Subcutaneous abdominal adipose tissue (tissue), 5 donors: Measurements from ENCODE around the gene BCL11A.

Experiments
- H3K27ac ChIP-seq: one replicate; pipeline ENCODE4 v1.7.0; 2013; ENCODE audit warnings: low read depth, mild to moderate bottlenecking, inconsistent platforms, low read length, moderate library complexity
- H3K27me3 ChIP-seq, 5 donors: one replicate each; pipeline ENCODE4 v1.7.0; 2013; ENCODE audit warnings: low read length in 5 of 5, inconsistent platforms in 1 of 5; ENCODE audit not compliant: control insufficient read depth in 5 of 5, insufficient read depth in 4 of 5
- H3K36me3 ChIP-seq, 5 donors: one replicate each; pipeline ENCODE4 v1.7.0; 2013; ENCODE audit warnings: low read length in 5 of 5; ENCODE audit not compliant: control insufficient read depth in 5 of 5, insufficient read depth in 5 of 5
- H3K4me1 ChIP-seq, 5 donors: one replicate each; pipeline ENCODE4 v1.7.0; 2013; ENCODE audit warnings: low read length in 5 of 5, mild to moderate bottlenecking in 3 of 5, moderate library complexity in 1 of 5; ENCODE audit not compliant: control insufficient read depth in 5 of 5, insufficient read depth in 5 of 5
- H3K4me3 ChIP-seq, 5 donors: one replicate each; pipeline ENCODE4 v1.7.0; 2013; ENCODE audit warnings: low read length in 5 of 5, low read depth in 1 of 5
- H3K9ac ChIP-seq, 5 donors: one replicate each; pipeline ENCODE4 v1.7.0; 2013; ENCODE audit warnings: low read length in 5 of 5, mild to moderate bottlenecking in 4 of 5, moderate library complexity in 3 of 5
- H3K9me3 ChIP-seq, 5 donors: one replicate each; pipeline ENCODE4 v1.7.0; 2013; ENCODE audit warnings: low read length in 5 of 5; ENCODE audit not compliant: control insufficient read depth in 5 of 5
- donor health status: healthy.
- donor health status: healthy.
- donor health status: healthy.
- donor health status: healthy.
- donor health status: healthy.

Gene BCL11A

GRCh38 chr2:60483401-60483800 lies 70.1 kb downstream of the BCL11A start:
- peaks cover 0 to 12% (median 0%) of the 10 kb centered on the region in 5 donors for H3K4me1 ChIP-seq
- peaks cover 0 to 9% (median 2%) of the 10 kb centered on the region in 5 donors for H3K27me3 ChIP-seq
- no peak overlapping the region for H3K9ac ChIP-seq
- H3K27ac ChIP-seq = no peak overlapping the region
- peaks cover 0 to 2% (median 0%) of the 10 kb centered on the region in 5 donors for H3K9me3 ChIP-seq
- H3K36me3 ChIP-seq = no peaks in the 10 kb centered on the region
- no peak overlapping the region for H3K4me3 ChIP-seq

DNA sequence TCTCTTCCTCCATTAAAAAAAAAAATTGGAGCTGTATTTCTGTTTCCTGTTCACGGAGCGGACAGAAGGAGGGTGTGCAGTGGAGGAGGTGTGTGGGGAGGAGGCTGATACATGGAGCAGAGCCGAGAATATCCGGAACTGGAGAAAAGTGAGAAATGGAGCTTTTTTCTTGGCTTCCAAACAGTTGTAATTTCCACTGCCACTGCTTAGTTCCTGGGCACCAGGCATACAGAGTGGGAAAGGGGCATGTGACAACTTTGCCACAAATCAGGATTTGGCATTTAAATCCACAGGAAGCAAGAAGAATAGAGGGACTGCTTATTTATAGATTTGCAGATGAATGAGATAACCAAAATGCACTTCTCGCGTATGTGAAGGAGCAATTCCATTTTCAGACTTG lies 71.2 kb downstream of the BCL11A start:
- no peak overlapping the region for H3K4me3 ChIP-seq
- peaks cover 0 to 12% (median 0%) of the 10 kb centered on the region in 5 donors for H3K4me1 ChIP-seq

GRCh38 chr2:60481257-60481656 lies 72.2 kb downstream of the BCL11A start:
- Histone ChIP-seq H3K27ac (no peak overlapping the region), H3K4me3 (no peak overlapping the region), H3K9me3 (no peaks in the 10 kb centered on the region), H3K27me3 (peaks cover 0 to 9% (median 2%) of the 10 kb centered on the region in 5 donors), H3K36me3 (no peaks in the 10 kb centered on the region), H3K4me1 (peaks cover 0 to 14% (median 2%) of the 10 kb centered on the region in 5 donors), H3K9ac (no peak overlapping the region)

More for the DNA sequence above, 71.2 kb downstream of the BCL11A start:
- H3K9ac ChIP-seq = no peak overlapping the region
- H3K27ac ChIP-seq = no peak overlapping the region
- H3K36me3 ChIP-seq = no peaks in the 10 kb centered on the region
- peaks cover 0 to 9% (median 2%) of the 10 kb centered on the region in 5 donors for H3K27me3 ChIP-seq
- no peaks in the 10 kb centered on the region for H3K9me3 ChIP-seq

GRCh38 chr2:60480089-60480773 lies 73.2 kb downstream of the BCL11A start:
- Histone ChIP-seq H3K9me3 (no peaks in the 10 kb centered on the region), H3K27ac (no peak overlapping the region), H3K36me3 (no peaks in the 10 kb centered on the region), H3K9ac (no peak overlapping the region), H3K4me3 (no peak overlapping the region), H3K4me1 (peaks cover 0 to 15% (median 9%) of the 10 kb centered on the region in 5 donors), H3K27me3 (peaks cover 0 to 9% (median 2%) of the 10 kb centered on the region in 5 donors)

GRCh38 chr2:60479226-60480088 lies 74.0 kb downstream of the BCL11A start:
- H3K4me3 ChIP-seq = no peak overlapping the region
- H3K9ac ChIP-seq = no peak overlapping the region
- peaks cover 0 to 9% (median 0%) of the 10 kb centered on the region in 5 donors for H3K27me3 ChIP-seq
- H3K36me3 ChIP-seq = no peaks in the 10 kb centered on the region
- no peak overlapping the region for H3K27ac ChIP-seq
- H3K4me1 ChIP-seq = peaks cover 0 to 14% (median 9%) of the 10 kb centered on the region in 5 donors
- H3K9me3 ChIP-seq = no peaks in the 10 kb centered on the region

DNA sequence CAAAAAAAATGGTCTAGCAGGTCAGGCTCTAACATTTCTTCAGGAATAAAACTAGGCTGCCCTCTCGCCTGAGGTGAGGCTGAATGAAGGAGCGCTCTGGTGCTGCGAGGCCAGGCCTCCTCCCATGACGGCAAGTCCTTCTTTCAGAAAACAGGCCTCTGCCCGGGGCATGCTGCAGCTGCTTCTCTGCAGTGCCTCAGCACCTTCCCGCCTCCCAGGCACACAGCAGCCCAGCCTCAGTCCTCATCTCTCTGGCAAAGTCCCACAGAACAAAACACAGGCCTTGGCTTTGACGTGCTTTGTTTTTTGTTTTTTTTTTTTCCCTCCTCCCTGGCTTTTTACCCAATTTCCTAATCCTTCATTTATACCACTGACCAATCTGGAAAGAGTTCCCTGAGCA lies 74.8 kb downstream of the BCL11A start:
- Histone ChIP-seq H3K4me3 (no peak overlapping the region), H3K36me3 (no peaks in the 10 kb centered on the region), H3K4me1 (peaks cover 0 to 14% (median 7%) of the 10 kb centered on the region in 5 donors), H3K27me3 (peaks cover 0 to 9% (median 0%) of the 10 kb centered on the region in 5 donors), H3K9me3 (no peaks in the 10 kb centered on the region), H3K9ac (no peak overlapping the region), H3K27ac (no peak overlapping the region)

- Histone ChIP-seq H3K36me3 (no peaks in the 10 kb centered on the region), H3K9ac (no peak overlapping the region), H3K4me1 (peaks cover 0 to 10% (median 9%) of the 10 kb centered on the region in 5 donors), H3K4me3 (no peak overlapping the region), H3K27ac (no peak overlapping the region), H3K27me3 (peaks cover 0 to 2% (median 0%) of the 10 kb centered on the region in 5 donors), H3K9me3 (no peaks in the 10 kb centered on the region)
These were observed 77.1 kb downstream of the BCL11A start for GRCh38 chr2:60476206-60476954.

DNA sequence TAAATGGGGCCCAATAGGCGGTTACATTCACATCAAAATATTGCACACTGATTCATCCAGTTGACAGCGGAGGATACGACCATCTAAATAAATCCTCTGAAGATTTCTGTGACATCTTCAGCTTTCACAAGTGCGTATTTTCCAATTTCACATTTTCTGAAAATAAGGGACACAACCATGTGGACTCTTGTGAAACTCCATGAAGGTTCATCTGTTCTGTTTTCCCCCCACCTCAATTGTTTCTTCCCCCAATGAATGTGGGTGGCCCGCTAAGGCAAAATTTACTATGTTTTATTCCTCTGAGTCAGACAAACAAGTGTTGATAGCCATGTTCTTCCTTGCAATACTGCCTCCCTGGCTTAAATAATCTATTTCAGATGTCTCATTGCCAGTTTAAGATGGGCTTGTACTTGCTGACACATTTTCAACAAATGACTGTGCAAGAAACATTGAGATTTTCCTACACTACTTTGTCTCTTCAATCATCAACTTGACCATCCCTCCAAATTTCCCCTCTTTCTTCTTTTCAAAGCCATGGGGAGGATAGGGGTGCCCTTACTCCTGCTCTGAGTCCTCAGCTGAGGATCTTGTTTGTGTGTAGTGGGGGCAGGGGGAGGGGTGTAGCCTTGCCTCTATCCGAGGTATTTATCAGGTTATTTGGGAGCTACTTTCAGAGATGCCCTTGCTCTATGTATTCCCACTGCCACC lies 78.2 kb downstream of the BCL11A start:
- no peak overlapping the region for H3K9ac ChIP-seq
- H3K4me1 ChIP-seq = peaks cover 0 to 10% (median 9%) of the 10 kb centered on the region in 5 donors
- no peaks in the 10 kb centered on the region for H3K27me3 ChIP-seq
- no peaks in the 10 kb centered on the region for H3K9me3 ChIP-seq
- H3K27ac ChIP-seq = no peak overlapping the region
- H3K4me3 ChIP-seq = no peak overlapping the region
- no peaks in the 10 kb centered on the region for H3K36me3 ChIP-seq

- H3K27ac ChIP-seq = no peak overlapping the region
- H3K36me3 ChIP-seq = no peaks in the 10 kb centered on the region
These were observed 79.2 kb downstream of the BCL11A start for GRCh38 chr2:60474301-60474700.

More at GRCh38 chr2:60474301-60474700, 79.2 kb downstream of the BCL11A start:
- no peaks in the 10 kb centered on the region for H3K9me3 ChIP-seq
- H3K4me3 ChIP-seq = no peak overlapping the region
- peaks cover 0 to 10% (median 9%) of the 10 kb centered on the region in 5 donors for H3K4me1 ChIP-seq
- no peak overlapping the region for H3K9ac ChIP-seq
- no peaks in the 10 kb centered on the region for H3K27me3 ChIP-seq
